ENCODE measurements around the gene OR2F2. TPM values are rescaled to one million over a fixed set of nuclear protein-coding genes. Genes with fewer than 3 reads are reported as not detected.

OR2F2 gene
- total RNA-seq, 1 experiment from 2014 or later = not detected

DNA sequence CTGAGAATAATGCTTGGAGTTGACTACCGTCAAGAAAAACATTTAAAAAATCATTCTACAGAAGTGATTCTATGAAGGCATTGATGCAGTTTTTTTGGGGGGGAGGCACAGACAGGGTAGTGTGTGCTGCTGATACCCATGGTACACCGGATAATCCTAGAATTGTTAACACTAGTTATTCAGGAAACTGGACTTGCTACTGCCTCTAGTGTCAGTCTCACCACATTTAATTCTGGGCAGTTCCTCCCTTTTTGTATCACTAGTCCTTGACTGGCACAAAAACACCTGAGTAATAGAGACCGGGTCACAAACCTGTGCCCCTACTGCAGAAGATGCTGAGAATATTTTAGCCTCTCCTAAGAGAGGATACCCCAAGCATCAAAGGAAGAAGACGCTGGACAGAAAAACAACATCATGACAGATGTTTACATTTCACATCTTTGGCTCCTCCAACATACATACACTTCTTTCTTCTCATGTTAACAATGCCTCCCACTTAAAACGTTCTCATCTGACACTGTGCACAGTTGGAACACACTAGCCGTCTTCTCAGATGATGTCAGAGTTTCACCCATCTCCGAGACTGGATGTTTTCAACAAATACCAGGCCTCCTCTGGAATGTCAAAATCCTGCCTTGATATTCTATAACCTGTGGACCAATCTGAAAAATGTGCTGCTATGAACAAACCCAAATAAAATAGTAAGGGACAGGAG, 19.9 kb upstream of the OR2F2 start:
- no peak for DNase-seq (ENCODE audit: low read depth)

DNA sequence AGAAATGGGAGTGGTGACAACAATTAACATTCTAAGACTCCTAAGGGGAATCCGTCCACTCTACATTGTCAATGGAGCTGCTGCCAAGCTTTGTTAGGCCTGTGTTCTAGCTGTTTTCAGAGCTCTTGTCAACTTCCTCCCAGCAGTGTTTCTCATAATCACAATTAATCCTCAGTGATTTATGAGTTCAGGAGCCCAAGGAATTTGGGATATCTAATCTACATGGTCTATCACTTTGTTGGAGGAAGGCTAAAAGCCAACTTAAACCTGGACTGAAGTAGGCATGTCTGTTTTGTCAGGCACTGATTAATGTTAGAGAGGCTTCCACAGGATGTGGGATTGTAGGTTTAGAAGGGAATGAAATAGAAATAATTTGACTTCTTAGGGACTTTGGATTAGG, 10.2 kb upstream of the OR2F2 start:
- DNase-seq (ENCODE audit: low read depth) = no peak

DNA sequence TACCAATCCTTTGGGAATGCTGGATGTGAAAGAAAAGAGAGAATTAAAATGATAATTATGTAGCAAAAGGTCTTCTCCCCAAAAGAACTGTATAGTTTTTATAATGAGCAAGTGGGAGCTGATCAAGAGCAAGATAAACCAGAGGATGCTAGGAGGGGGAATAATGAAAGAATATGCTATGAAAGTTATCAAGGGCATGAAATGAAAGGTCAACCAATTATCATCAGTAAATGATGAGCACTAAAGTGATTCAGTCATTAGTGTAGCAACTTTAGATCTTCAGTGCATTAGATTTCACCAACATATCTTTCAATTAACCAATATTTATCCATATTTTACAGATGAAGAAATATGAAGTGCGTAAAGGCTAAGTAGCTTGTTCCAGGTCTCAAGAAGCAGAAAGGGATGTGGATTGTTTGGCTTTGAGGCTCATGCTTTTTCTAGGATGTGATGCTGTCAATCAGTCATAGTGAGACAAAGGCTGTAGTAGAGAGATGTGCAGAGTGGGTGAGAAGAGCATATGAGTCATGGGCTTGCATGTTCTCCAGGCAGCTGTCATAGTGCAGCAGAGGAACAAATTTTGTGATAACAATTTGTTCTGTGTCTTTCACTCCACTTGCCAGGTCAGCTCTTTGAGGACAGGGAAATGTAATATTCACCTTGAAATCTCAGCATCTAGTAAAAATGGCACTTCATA, 5.7 kb upstream of the OR2F2 start:
- no peak for DNase-seq (ENCODE audit: low read depth)

GRCh38 chr7:143931739-143932138, 3.3 kb upstream of the OR2F2 start:
- DNase-seq (ENCODE audit: low read depth) = no peak

DNA sequence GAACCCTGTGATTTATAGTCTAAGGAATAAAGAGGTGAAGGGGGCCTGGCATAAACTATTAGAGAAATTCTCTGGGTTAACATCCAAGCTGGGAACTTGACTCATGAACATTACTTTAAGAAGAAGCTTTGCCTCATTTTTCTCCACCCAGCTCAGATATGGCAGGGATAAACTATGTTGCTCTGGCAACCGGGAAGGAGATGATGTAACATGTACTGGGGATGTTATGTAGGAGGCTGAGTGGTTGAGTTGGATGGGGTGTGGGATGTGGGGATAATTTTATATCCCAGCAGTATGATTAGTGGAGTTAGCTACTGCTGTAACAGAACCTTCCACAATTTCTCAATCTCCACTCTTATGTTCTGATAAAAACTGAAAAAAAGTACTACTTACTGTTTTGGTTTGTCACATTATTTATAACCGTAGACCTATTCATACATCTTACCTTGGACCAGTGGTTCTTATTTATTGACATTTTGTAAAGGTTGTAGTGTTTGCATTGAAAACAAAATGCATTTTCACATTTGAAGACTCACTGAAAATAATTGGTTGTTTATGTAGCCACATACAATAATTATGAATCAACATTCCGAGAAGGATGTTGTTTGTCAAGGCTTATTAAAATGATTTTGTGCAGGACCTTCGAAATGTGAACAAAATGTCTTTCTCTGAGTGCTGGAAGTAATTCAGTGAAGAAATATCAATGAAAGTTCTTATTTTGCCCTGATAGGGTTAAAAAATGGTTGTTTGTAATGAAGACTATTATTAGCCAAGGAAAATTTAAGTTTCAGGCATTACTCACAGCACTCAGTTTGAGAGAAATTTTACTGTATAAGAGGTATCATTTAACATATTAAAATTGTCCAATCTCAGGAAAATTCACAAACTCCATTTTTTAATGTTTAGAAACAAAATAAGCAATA, 1.3 kb downstream of the OR2F2 start:
- no peak for DNase-seq (ENCODE audit: low read depth)

DNA sequence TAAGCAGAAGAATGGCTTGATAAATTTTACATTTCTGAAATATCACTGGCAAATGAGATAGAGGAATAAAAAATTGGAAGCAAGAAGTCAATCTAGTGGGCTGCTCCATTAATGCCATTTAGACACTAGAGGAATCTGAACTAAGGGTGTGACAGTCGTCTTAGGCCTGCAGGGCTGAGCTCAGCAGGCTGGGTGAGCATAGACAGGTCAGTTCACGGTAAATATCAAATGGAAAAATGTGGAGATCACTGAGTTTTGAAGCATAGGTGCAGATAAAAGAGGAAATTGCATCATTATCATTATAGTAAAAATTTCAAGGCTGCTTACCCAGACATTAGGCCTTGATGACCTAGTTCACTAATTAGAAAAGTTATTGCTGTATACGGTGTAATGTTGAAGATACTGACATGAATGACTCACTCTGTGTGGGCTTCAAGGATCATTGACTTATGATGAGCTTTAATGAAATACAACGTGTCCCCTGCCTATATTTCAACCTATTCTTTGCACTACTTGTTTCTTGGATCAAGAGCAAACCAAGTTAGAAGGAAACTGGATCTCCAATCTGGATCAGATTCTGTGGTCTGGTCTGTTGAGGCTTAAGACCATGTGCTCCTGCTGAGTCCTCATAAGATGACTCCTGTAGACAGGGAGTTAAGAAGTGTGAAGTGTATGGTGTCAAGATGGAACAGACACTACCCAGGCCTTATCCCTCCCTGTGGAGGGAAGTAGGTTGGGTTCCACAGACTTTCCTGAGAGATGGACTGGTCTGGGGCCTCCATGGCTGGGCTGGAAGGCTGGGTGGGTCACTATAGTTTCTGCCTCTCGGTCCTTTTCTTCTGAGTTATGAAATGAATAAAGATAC, 3.6 kb downstream of the OR2F2 start:
- no peak for DNase-seq (ENCODE audit: low read depth)

- no peak for DNase-seq (ENCODE audit: low read depth)
Measured at GRCh38 chr7:143945423-143945822, 10.4 kb downstream of the OR2F2 start.

GRCh38 chr7:143947111-143947510, 12.1 kb downstream of the OR2F2 start:
- DNase-seq (ENCODE audit: low read depth) = no peak

GRCh38 chr7:143948733-143949132, 13.7 kb downstream of the OR2F2 start:
- DNase-seq (ENCODE audit: low read depth) = no peak

- no peak for DNase-seq (ENCODE audit: low read depth)
Measured at GRCh38 chr7:143953421-143953820, 18.4 kb downstream of the OR2F2 start.

GRCh38 chr7:143954135-143954534, 19.1 kb downstream of the OR2F2 start:
- DNase-seq (ENCODE audit: low read depth) = no peak

- DNase-seq (ENCODE audit: low read depth) = no peak
Measured at GRCh38 chr7:143954544-143954943, 19.5 kb downstream of the OR2F2 start, which contains the start of gene OR2F1. TSS of gene OR2F1 (plus strand) at chr7:143954844. CDS start at chr7:143959971, 5,127 bp downstream.

DNA sequence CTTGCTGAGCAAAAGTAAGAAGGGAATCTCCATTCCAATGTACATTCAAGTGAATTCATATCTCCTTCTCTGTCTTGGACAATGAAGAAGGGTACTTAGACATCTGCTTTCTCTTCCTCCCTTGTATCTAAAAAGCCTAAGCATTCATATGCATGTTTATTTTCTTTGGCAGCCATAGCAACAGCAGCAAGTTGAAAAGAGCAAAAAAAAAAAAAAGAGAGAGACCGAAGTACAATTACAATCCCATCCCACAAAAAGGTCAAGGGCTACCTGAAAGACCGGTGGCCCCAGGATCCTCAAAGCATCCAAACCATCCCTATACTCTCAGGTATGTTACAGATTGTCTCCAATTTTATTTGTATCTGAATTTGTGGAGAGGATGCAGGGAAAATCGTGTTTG, 23.7 kb downstream of the OR2F2 start:
- DNase-seq (ENCODE audit: low read depth) = no peak

GRCh38 chr7:143960813-143961610, 26.0 kb downstream of the OR2F2 start:
- no peak for DNase-seq (ENCODE audit: low read depth)

DNA sequence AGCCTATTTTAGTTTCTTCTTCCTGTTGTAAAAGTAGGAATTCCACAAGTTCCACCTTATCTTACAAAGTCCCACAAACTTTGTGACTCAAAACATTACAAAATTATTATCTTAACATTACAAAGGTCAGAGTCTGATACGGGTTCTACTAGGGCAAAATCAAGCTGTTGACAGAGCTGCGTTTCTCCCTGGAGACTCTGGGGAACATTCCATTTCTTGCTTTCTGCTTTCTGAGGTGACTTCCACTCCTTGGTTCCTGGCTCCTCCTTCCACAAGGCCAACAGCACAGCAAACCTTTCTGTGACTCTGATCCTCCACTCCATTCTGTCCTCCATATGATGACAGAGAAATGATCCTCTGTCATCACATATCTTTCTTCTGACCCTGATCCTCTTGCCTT, 30.2 kb downstream of the OR2F2 start:
- DNase-seq (ENCODE audit: low read depth) = no peak

- DNase-seq (ENCODE audit: low read depth) = no peak
Measured at GRCh38 chr7:143967398-143967797, 32.4 kb downstream of the OR2F2 start.

DNA sequence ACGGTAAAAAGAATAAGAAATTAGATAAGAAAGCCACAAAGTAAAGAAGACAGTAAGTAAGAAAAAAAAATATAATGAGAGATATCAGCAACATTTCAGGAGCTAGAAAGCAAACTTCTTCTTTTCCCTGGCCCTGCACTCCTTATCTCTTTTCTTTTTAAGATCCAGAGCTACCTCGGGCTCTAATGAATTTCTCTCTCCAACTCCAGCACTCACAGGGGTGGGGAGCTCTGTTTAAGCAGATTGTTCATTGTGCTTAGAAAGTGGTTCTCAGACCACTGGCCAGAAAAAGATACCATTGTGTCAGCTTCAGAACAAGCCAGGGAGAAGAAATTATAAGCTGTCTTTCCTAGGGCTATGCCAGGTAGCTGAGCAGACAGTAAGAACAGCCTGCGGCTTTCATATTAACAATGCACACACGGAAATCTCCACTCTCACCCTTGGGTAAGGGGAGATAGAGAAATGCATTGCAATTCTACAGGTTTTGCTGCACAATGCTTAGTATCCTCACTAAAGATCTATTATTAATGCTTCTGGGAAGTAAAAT, 38.9 kb downstream of the OR2F2 start:
- no peak for DNase-seq (ENCODE audit: low read depth)

- DNase-seq (ENCODE audit: low read depth) = no peak
Measured at GRCh38 chr7:143974459-143974858, 39.4 kb downstream of the OR2F2 start.

DNA sequence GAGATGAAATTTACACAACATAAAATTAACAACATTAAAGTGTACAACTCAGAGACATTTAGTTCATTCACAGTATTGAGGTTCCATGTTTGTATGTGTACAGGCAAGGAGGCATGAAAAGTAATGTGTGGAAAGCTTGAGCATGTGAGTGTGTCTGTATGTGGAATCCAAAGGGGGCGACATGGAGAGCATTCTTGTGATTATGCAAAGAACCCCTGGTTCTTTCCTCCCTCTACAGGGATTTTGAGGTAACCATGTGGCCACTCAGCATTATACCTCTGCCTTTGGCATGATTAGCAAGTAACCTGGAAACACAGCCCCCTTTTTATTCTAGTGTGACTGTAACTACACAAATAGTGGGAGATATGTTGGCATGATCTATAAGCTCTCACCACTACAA, 40.6 kb downstream of the OR2F2 start:
- DNase-seq (ENCODE audit: low read depth) = no peak

GRCh38 chr7:143978585-143978984, 43.6 kb downstream of the OR2F2 start:
- no peak for DNase-seq (ENCODE audit: low read depth)
